K562 (cell line): ENCODE results near the gene HPCAL1. TPM values are rescaled to one million over a fixed set of nuclear protein-coding genes. Genes with fewer than 3 reads are reported as not detected.

ENCODE experiments used
- ATAC-seq: fragments of 200-7000 bp; cut with Tn5 transposase; 3 replicates; pipeline ENCODE4 v1.9.1; 2020; ENCODE audit warnings: moderate library complexity
- BruUV-seq: library from RNA; stranded (reverse); fragments of 400-500 nt; replicated peaks from 2 replicates; lab custom pipeline; 2021; lab: Mats Ljungman, UMichigan
- CTCF ChIA-PET: fragments of 300-600 bp; formaldehyde crosslinking; extraction: SDS; loops from one replicate; lab custom pipeline; 2021; ENCODE audit warnings: low intra/inter-chr PET ratio; lab: Yijun Ruan, JAX
- POLR2A ChIA-PET: fragments of 300-600, 350-650 bp; sonication (Branson Sonifier 250); formaldehyde crosslinking; extraction: SDS; loops from one replicate; lab custom pipeline; 2021; ENCODE audit warnings: antibody characterized with exemption, inconsistent platforms; lab: Yijun Ruan, JAX
- DNase-seq, 4 experiments: peaks; one replicate each; pipeline versions ENCODE4 v3.0.0 to v3.0.0-alpha.2; 2011 to 2018; ENCODE audit warnings: low spot score in 3 of 4, mixed read lengths in 3 of 4; ENCODE audit errors: extremely low read depth in 1 of 4
- FAIRE-seq: peaks from 2 replicates; lab custom pipeline; 2011; peaks lifted over from hg19 to GRCh38; lab: Jason Lieb, UNC
- H2AFZ ChIP-seq: 2 replicates; pipeline ENCODE4 v1.6.0; 2011; ENCODE audit warnings: low read depth, low read length, control low read depth, inconsistent platforms
- H3K27ac ChIP-seq: fragments of 200-600 bp; 3 replicates; pipeline ENCODE4 v1.8.0; 2011; ENCODE audit warnings: low read depth, mild to moderate bottlenecking, control low read depth, inconsistent platforms, low read length, moderate library complexity, mixed read lengths; ENCODE audit errors: extremely low read depth
- H3K27me3 ChIP-seq, 2 experiments: fragments of 300-600 bp in 1 of 2; 2 replicates in 1 of 2; 3 replicates in 1 of 2; pipeline versions ENCODE4 v1.6.0 to v1.8.0; 2011; ENCODE audit warnings: inconsistent platforms in 2 of 2, low read length in 2 of 2, mild to moderate bottlenecking in 1 of 2, mixed read lengths in 1 of 2, moderate library complexity in 1 of 2; ENCODE audit not compliant: control insufficient read depth in 2 of 2, insufficient read depth in 2 of 2
- H3K36me3 ChIP-seq: fragments of 300-600 bp; 3 replicates; pipeline ENCODE4 v1.8.0; 2011; ENCODE audit warnings: mild to moderate bottlenecking, low read length, inconsistent platforms; ENCODE audit not compliant: control insufficient read depth, insufficient read depth
- H3K4me1 ChIP-seq, 2 experiments: fragments of 200-600 bp in 1 of 2; replicated peaks in 1 of 2; 2 replicates in 1 of 2; 3 replicates in 1 of 2; pipeline versions ENCODE4 v1.5.1 to v1.8.0; 2011; ENCODE audit warnings: inconsistent platforms in 2 of 2, low read length in 2 of 2, mild to moderate bottlenecking in 1 of 2, mixed read lengths in 1 of 2, moderate library complexity in 1 of 2; ENCODE audit not compliant: control insufficient read depth in 2 of 2, insufficient read depth in 2 of 2
- H3K4me2 ChIP-seq: 2 replicates; pipeline ENCODE4 v1.6.1; 2011; ENCODE audit warnings: low read length, control low read depth, inconsistent platforms, mixed read lengths; ENCODE audit not compliant: insufficient read depth
- H3K4me3 ChIP-seq: fragments of 200-600 bp; sonication (generic), shearing (Covaris generic); 2 replicates; pipeline ENCODE4 v1.5.1; 2016; ENCODE audit warnings: control low read depth, inconsistent platforms
- H3K79me2 ChIP-seq: fragments of 200-600 bp; 3 replicates; pipeline ENCODE4 v1.8.0; 2011; ENCODE audit warnings: low read length, inconsistent platforms; ENCODE audit not compliant: control insufficient read depth, insufficient read depth
- H3K9ac ChIP-seq, 2 experiments: 2 replicates each; pipeline versions ENCODE4 v1.6.0 to v1.6.1; 2011; ENCODE audit warnings: low read depth in 2 of 2, low read length in 2 of 2, control low read depth in 1 of 2, inconsistent platforms in 1 of 2, mild to moderate bottlenecking in 1 of 2, mixed read lengths in 1 of 2; ENCODE audit not compliant: insufficient read depth in 1 of 2
- H3K9me1 ChIP-seq: one replicate; pipeline ENCODE4 v1.6.0; 2011; ENCODE audit warnings: inconsistent platforms, mild to moderate bottlenecking, low read length, moderate library complexity; ENCODE audit not compliant: control insufficient read depth, insufficient read depth
- H3K9me3 ChIP-seq: replicated peaks from 2 replicates; pipeline ENCODE4 v1.5.1; 2011; ENCODE audit warnings: low read depth, low read length, inconsistent platforms; ENCODE audit not compliant: control insufficient read depth, insufficient read depth
- H4K20me1 ChIP-seq: replicated peaks from 2 replicates; pipeline ENCODE4 v1.6.1; 2011; ENCODE audit warnings: low read length, inconsistent platforms, mixed read lengths; ENCODE audit not compliant: control insufficient read depth, insufficient read depth
- CSDE1 ChIP-seq, 2 experiments: fragments of 450-650 bp; IDR thresholded peaks; 2 replicates each; pipeline ENCODE4 v1.6.1; 2016; ENCODE audit warnings: mild to moderate bottlenecking in 1 of 2
- FOXA3 ChIP-seq, 2 experiments: fragments of 450-650 bp in 1 of 2; sonication (generic) in 1 of 2; formaldehyde crosslinking; IDR thresholded peaks in 1 of 2; conservative IDR thresholded peaks in 1 of 2; 2 replicates each; pipeline versions ENCODE4 v1.4.0 to v1.8.0; 2020 to 2022; ENCODE audit warnings: mild to moderate bottlenecking in 2 of 2, missing genetic modification reagents in 1 of 2
- HMGXB4 ChIP-seq: sonication (generic); formaldehyde crosslinking; IDR thresholded peaks from 2 replicates; pipeline ENCODE4 v1.8.1; 2023; ENCODE audit warnings: mild to moderate bottlenecking, missing genetic modification reagents
- IFI16 ChIP-seq: fragments of 250-450 bp; sonication (Bioruptor Pico); IDR thresholded peaks from 2 replicates; pipeline ENCODE4 v2.1.2; 2022; ENCODE audit warnings: mild to moderate bottlenecking, inconsistent platforms
- MEF2D ChIP-seq: conservative IDR thresholded peaks from 2 replicates; pipeline ENCODE4 v1.6.1; 2016; ENCODE audit warnings: low read depth, missing genetic modification characterization, missing compliant biosample characterization
- PCBP2 ChIP-seq: fragments of 200-400 bp; formaldehyde crosslinking; IDR thresholded peaks from 2 replicates; pipeline ENCODE4 v1.6.1; 2018; ENCODE audit warnings: low read length, low read depth, mild to moderate bottlenecking, moderate library complexity; ENCODE audit not compliant: poor library complexity, severe bottlenecking
- POLR2AphosphoS5 ChIP-seq: IDR thresholded peaks from 2 replicates; pipeline ENCODE4 v1.6.1; 2011; ENCODE audit warnings: mild to moderate bottlenecking, low read depth, low read length, moderate library complexity; ENCODE audit not compliant: control insufficient read depth, insufficient read depth
- ZBTB12 ChIP-seq: fragments of 250-450 bp; sonication (Bioruptor Pico); IDR thresholded peaks from 2 replicates; pipeline ENCODE4 v1.4.0; 2020
- ZBTB8A ChIP-seq: fragments of 450-650 bp; IDR thresholded peaks from 2 replicates; pipeline ENCODE4 v1.6.1; 2018; ENCODE audit warnings: mild to moderate bottlenecking, moderate library complexity; ENCODE audit not compliant: partially characterized antibody
- ZNF280B ChIP-seq: fragments of 250-450 bp; sonication (Bioruptor Pico); IDR thresholded peaks from 2 replicates; pipeline ENCODE4 v1.5.1; 2021; ENCODE audit warnings: mild to moderate bottlenecking
- ZNF655 ChIP-seq: fragments of 250-450 bp; sonication (Bioruptor Pico); IDR thresholded peaks from 2 replicates; pipeline ENCODE4 v1.5.0; 2021
- WGBS: fragments of 100-300 bp; shearing (Covaris generic); methylation state at CpG from one replicate; pipeline ENCODE4 v1.1.6; 2016; ENCODE audit warnings: low coverage, mixed read lengths; ENCODE audit not compliant: insufficient coverage; ENCODE audit errors: missing lambda C conversion rate; 5-methylcytosine and 5-hydroxymethylcytosine counted together
- in situ Hi-C: fragments of 300-500 bp; cut with MboI; formaldehyde crosslinking; loops from 4 replicates; pipeline ENCODE4 v1.15.0; 2018; ENCODE audit warnings: inconsistent platforms, mixed read lengths
- intact Hi-C: fragments of 100-400 bp; cut with micrococcal nuclease; formaldehyde crosslinking; loops from 2 replicates; pipeline ENCODE4 v1.14.2; 2022
- polyA plus RNA-seq, 8 experiments: library from polyadenylated mRNA; depleted of rRNA in 4 of 8; stranded (reverse) in 5 of 8; unstranded in 3 of 8; fragments of >200 nt; fragmentation: Nextera tagmentation in 2 of 8; fragmentation: Illumina TruSeq in 1 of 8; extraction: Ambion mirVana in 2 of 8; extraction: Trizol in 1 of 8; gene quantifications; 2 replicates each; pipeline versions ENCODE4 v1.2.1 to v1.2.3, GENCODE V29; 2011 to 2014; ENCODE audit warnings: inconsistent platforms in 1 of 8, missing spikeins in 1 of 8
- total RNA-seq, 7 experiments: library from RNA; depleted of rRNA in 6 of 7; stranded (reverse); fragments of >200 nt in 6 of 7; fragmentation: Illumina TruSeq in 2 of 7; extraction: Trizol in 2 of 7; gene quantifications; 2 replicates each; pipeline versions ENCODE4 v1.2.1 to v1.2.3, GENCODE V29; 2011 to 2021; ENCODE audit warnings: low replicate concordance in 1 of 7
- TF ChIP-seq, protein P1 (sequence below): fragments of 450-650 bp; IDR thresholded peaks from 2 replicates; pipeline ENCODE4 v1.6.1; 2016; ENCODE audit warnings: mild to moderate bottlenecking

The HPCAL1 gene
- total and polyA plus RNA-seq, 9 of the 15 experiments (the other 6 are each of a cell fraction or from before 2014, with no cell fraction given): 2.7 to 65.5 (median 23.9) TPM

- 72% methylated on average over 12 of the region's 14 CpGs for WGBS
- ChIA-PET POLR2A (interaction anchor here (1.7 to 4.4 kb wide), 2 partner anchors 7 to 19 kb away, joined by 4 to 26 read pairs; no protein-coding TSS in a partner anchor), CTCF (no interaction called here)
- intact Hi-C loops: no loop called here
- no peak overlapping the region for H3K4me2 ChIP-seq
- FAIRE-seq (no peak), DNase-seq (no peak), ATAC-seq (no peak)
- H3K27me3 ChIP-seq: no peaks in the 10 kb centered on the region; a peak in 1 of 5 replicates
- H3K4me1 ChIP-seq: peaks cover 15 to 30% of the 10 kb centered on the region in 2 experiments
- H3K9me1 ChIP-seq: peaks cover 7% of the 10 kb centered on the region
- in situ Hi-C loops: no loop called here
- H3K27ac ChIP-seq: no peak overlapping the region
- peaks cover 12% of the 10 kb centered on the region for H3K36me3 ChIP-seq
- H4K20me1 ChIP-seq: peaks cover 11% of the 10 kb centered on the region; the same call in 1 of the 2 replicates
- no peak overlapping the region for H2AFZ ChIP-seq
- H3K9ac ChIP-seq: no peak overlapping the region
- no peak overlapping the region for H3K4me3 ChIP-seq
- no peaks in the 10 kb centered on the region for H3K9me3 ChIP-seq
- BruUV-seq: no TSS peak
- peaks cover 94% of the 10 kb centered on the region for H3K79me2 ChIP-seq
- TF ChIP-seq HMGXB4 (CRISPR knock-in tag) (no peak), POLR2AphosphoS5 (no peak), ZNF655 (no peak), FOXA3 (CRISPR knock-in tag; conservative IDR thresholded peaks at IDR 0.05 in 1 of 2, IDR thresholded peaks at IDR 0.05 in 1 of 2) (no peak), IFI16 (CRISPR knock-in tag) (no peak), ZBTB12 (CRISPR knock-in tag) (no peak), ZBTB8A (no peak), PCBP2 (no peak), MEF2D (tag) (no peak), CSDE1 (IDR thresholded peaks at IDR 0.05) (no peak), ZNF280B (CRISPR knock-in tag) (no peak)
- TF ChIP-seq, protein P1, sequence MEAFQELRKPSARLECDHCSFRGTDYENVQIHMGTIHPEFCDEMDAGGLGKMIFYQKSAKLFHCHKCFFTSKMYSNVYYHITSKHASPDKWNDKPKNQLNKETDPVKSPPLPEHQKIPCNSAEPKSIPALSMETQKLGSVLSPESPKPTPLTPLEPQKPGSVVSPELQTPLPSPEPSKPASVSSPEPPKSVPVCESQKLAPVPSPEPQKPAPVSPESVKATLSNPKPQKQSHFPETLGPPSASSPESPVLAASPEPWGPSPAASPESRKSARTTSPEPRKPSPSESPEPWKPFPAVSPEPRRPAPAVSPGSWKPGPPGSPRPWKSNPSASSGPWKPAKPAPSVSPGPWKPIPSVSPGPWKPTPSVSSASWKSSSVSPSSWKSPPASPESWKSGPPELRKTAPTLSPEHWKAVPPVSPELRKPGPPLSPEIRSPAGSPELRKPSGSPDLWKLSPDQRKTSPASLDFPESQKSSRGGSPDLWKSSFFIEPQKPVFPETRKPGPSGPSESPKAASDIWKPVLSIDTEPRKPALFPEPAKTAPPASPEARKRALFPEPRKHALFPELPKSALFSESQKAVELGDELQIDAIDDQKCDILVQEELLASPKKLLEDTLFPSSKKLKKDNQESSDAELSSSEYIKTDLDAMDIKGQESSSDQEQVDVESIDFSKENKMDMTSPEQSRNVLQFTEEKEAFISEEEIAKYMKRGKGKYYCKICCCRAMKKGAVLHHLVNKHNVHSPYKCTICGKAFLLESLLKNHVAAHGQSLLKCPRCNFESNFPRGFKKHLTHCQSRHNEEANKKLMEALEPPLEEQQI: no peak
Observed at GRCh38 chr2:10310309-10310888, 7.7 kb downstream of the HPCAL1 start.
